GM19193 (cell line): ENCODE measurements around the gene ASXL1.

Experiments used
- POLR2A ChIP-seq: IDR thresholded peaks from 4 replicates; pipeline ENCODE4 v1.6.1; 2011; ENCODE audit not compliant: insufficient read depth, insufficient read length; ENCODE audit errors: extremely low read depth

The ASXL1 gene

DNA sequence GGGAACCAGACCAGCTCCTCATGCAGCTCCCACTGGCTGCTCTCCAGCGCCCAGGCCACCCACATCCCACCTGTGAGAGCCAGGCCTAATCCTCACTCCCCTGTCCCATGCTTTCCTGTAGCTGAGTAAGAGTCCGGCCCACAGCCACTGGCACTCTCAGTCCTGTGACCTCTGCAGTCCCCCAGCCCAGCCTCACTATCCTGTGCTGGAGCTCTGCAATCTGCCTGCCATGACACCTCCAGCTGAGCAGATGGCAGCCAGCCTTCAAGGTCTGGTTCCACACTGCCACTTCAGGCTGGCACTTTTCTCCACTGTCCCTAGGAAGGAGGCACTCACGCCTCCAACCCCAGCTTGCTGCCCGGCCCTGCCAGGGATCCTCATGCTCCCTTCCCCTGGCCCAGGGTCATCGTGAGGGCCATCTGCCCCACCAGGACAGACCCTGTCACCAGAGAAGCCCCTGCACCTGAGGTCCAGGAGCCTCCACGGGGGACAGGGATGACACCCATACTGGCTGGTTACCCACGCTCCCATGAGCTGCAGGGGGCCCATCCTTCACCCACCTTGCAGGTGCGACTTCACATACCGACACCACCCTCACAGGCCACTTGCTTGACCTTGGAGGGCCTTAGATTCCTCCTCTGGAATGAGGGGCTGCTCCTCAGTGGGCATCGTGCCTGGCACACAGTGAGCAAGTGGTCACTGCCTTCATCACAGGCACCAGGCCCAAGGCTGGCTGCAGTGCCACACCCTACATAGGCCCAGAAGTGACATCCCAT, 100.1 kb downstream of the ASXL1 start:
- no peak for TF ChIP-seq POLR2A

DNA sequence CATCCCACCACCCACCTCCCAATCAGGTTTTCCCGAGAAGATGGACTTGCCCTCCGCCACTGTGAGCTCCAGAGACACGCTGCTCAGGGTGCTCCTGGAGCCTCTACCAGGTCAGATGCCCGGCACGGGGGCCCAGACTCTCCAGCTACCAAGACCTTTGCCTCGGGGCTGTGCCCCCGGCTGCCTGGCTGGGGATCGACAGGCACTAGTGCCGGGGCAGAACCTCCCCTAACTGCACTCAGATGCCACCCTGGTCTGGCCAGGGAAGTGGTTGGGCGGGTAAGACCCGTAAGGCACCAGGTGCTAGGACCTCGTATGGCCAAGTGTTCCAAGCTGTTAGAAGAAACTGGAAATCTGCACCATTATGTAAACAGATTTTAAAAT, 100.7 kb downstream of the ASXL1 start:
- TF ChIP-seq POLR2A, result no peak

DNA sequence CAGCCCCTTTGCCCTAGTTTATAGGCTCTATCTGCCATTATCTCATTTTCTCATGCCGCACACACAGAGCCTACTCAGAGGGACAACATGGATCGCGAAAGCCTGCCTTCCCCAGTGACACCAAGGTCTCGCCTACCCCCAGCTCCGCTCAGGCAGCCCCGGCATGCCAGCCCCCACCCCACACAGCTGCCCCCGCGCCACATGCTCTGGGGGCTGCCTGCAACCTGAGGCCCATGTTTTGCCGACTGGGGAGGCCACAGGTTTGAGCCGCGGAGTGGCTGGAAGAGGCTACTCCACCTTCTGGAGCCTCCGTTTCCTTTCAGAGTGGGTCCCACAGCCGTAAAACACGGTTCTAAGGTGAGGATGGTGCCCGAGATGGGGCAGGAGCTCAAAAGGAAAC, 102.1 kb downstream of the ASXL1 start:
- no peak for TF ChIP-seq POLR2A

DNA sequence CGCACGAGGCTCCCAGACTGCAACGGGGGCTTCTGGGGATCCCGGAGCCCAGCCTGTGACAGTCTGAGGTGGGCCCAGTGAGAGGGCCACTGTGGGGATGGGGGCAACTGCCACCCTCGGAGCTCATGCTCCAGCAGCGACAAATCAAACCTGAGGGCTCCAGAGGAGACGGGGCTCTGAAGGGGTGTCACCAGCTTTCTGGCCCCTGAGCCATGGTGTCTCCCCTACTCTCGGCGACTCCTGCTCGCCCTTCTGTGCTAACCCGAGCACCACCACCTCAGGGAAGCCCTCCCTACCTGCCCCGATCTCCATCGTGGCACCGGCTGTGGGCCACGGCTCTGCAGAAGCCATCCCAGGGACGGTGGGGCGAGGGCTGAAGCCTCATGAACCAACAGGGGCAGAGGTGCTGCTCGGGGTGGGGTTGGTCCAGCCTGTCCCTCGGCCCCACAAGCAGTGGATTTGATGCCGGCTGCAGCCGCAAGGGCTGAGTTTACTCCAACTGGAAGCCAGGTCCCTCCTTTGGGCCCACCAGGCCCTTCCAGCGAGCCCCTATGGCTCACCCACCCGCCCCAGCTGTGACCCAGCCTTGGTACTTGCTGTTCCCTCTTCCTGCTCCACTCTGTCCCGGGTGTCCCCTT, 102.7 kb downstream of the ASXL1 start:
- no peak for TF ChIP-seq POLR2A

DNA sequence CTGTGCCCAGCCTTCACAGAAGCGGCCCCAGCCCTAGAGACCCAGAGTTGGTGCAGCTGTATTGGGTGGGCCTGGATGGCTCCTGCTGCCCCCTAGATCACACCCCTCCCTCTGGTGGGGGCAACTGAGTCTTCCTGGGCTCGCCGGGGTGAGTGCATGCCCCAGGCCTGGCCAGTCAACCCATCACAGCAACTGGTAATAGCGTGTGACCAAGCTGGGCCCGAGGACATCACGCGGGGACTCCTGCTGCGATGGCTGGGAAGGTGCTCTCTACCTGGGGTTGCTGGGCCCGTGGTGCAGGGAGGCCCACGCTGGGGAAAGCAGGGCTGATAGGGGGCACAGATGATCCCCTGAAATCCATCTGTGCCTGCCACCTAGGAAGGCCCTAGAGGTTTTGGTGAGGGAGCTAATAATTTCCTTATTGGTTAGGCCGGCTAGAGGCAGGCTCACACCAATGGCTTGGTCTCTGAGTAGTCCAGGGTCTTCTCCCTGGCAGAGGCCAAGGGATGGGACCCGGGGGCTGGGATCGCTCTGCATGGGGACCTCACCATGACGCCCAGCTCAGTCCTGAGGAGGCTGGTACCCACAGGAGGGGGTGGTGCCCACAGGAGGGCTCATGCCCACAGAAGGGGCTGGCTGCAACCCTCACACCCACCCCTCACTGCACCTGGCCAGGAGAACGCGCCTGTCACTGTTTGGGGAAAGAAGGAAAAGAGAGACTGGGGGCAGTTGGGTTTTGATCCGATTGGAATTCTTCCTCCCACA, 103.9 kb downstream of the ASXL1 start:
- TF ChIP-seq POLR2A, result no peak

DNA sequence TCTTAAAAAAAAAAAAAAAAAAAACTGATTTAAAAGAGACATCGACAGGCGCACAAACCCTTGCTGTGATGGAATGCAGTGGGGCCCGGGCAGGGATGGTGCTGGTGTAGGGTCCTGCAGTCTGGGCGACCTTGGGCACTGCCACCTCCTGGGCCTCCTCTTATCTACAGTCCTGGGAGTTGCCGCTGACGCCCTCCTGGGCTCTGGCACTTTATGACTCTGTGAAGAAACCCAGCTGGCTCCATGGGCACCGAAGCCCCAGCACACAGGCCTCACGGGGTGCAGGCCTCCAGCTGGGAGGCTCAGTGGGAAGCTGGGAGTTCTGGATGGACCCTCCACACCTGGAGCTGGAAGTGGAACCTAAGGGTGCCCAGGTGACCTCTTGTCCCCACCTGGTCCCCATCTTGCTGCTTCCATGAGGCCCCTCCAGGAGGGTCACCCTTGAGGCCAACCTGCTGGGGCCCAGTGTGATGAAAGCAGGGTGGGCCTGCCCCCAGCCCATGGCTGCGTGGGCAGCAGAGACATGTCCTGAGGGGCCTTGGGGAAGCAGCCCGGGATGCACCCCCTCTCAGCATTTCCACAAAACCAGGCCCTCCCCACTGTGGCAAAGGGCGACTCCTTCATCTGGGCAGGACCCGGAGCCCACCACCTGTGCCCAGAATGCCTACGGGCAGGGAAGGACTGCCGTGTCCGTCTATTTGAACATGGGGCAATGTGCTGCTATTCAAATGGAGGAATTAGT, 104.9 kb downstream of the ASXL1 start:
- no peak for TF ChIP-seq POLR2A

DNA sequence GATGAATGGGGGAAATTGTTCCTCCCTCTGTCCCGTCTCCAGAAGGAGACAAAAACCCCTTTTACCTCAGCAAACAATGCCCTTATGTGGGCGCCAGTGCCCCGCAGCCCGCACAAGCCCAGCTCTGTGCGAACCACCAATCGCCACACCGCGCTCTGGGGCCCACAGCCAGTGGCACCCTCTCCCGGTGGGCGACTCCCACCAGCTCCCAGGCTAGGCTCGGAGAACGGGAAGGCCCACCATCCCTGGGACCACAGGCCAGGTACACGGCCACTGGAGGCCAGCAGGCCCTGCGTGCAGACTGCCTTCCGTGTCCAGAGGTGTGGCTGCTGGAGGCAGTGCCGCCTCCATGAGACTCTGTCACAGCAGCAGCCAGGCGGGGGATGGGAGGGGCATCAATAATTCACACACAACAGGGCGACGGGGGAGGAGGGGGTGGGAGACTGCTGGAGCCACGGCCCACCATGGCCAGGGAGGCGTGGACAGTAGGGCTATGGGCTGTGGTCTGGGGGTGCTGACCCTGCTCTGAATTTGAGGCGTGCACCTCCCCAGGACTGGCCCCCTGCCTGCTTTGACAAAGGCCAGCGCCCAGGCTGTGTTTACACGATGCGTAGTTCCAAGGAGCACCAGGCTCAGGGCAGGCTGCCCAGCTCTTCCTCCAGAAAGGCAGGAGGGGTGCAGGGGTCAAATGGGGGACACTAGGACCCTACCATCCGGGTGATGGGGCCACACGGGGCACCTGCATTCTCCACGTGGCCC, 105.7 kb downstream of the ASXL1 start:
- TF ChIP-seq POLR2A, result no peak

DNA sequence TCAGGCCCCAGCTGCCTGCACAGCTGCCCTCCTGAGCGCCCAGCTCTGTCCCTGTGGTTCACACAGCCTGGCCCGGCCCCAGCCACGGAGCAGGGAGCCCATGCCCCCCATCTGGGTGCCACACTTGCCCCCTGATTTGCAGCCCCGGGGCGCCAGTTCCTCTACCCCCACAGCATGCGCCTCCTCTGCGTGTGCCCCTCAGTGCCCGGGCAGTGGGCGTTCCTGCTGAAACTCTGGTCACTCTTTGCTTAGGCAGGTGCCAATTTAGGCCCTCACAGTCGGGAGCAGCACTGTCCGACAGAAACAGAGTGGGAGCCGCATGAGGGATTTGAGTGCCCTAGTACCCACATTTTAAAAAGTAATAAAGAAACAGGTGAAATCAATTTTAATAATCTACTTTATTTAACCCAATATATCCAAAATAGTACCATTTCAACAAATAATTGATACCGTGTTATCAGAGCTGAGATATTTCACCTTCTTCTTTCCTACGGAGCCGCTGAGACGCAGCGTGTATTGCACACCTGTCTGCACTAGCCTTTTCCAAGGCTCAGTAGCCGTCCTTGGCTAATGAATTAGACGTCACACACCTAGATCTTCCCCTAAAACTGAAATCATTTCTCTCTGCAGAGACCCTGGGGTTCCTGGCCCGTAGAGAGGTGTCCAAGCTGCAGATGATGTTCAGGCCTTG, 106.4 kb downstream of the ASXL1 start:
- no peak for TF ChIP-seq POLR2A

DNA sequence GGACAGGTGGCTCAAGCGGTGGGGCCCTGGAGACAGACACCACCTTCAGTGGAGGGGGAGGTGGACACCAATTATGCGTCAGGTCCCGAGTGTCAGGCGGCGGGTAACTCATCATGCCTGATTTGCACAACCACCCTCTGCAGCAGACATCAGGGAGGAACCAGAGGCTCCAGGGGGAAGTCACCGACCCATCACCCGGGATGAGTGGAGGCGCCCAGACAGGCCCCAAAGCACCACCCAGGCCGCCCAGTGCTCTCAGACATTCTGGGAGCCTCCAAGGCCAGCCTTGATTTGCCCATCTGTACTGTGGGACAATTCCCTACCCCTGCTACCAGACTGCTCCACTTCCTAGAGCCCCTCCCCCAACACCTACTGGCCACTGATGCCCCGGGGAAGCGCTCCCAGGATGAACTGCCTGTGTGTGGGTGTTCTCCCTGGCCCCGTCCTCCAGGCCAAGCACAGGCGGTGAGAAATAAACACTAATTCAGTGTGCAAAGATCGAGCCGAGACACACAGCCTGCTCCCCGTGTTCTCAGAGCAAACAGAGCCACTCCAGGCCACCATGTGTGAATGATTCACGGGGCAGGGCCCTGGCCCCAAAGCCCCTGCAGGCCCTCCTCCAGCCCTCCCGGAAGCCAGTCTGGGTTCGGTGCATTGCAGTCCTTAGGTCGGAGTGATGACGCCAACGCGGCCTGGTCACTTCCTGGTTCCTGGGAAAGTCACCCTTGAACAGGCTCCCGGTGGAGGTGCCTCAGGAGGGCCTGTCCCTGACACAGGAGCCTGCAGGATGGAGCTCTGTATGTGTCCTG, 107.2 kb downstream of the ASXL1 start:
- no peak for TF ChIP-seq POLR2A

DNA sequence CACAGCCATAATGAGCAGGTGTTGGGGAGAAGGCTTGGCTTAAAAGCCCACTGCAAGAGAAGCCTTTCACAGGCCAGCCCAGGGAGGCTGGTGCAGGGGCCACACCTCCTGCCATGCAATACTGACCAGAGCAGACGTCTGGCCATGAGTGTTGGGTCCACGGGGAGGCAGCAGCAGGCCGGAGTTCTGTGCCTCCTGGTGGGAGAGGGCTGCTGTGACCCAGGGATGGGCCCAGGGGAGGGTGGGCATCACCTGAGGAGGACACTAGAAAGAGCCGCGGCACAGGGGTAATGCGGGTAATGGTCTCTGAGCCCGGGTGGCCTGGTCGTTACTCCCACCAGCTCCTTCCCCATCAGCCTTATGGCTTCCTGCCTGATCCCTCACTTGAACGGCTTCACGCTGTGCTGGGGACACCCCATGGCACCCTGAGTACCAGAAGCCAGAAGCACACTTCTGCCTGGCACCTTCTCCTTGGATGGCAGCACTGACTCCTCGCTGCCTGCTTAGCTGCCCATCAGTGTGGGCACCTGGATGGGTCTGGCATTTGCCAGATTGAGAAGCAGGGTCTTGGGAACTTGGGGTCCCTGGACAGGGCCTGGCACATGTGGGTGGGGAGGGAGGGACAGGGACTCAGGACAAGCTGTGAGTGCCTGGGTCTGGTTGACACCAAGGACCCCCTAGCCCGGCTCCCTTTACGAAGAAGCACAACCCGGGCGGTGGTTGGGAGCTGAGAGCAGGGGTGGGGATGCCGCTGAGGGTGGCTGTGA, 108.8 kb downstream of the ASXL1 start:
- TF ChIP-seq POLR2A, result no peak

DNA sequence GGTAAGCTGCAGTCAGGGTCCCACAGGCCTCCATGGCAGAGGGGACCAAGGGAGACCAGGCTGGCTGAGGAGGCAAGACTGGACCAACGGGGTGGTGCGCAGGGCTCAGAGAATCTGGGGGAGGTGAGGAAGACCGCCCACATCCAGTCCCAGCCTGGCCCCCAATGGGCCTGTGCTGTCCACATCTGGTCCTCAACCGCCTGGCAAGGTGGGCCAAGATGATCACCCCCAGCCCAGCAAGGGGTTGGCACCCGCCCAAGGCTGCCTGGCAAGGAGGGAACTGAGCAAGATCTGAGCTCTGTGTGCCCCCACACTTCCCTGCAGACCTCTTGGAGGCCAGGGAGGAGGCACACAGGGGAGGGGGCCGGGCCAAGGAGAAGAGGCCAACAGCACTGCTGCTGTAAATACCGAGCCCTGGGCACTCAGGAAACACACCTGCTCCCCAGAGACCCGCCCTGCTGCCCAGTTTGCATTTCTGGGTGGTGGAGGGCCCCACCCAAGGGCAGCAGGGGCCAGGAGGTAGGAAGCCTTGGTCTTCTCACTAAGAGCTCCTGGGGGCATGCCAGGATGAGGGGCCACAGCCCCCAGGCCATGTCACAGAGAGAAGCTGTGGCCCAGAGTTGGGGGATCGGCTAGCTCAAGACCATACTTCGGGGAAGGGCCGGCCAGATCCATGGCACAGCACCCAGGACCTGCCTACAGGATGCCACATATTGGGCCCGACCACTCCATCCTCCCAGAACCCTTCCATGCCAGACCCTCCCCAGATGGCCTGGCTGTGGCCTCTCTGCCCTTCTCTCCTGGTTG, 109.6 kb downstream of the ASXL1 start:
- no peak for TF ChIP-seq POLR2A

DNA sequence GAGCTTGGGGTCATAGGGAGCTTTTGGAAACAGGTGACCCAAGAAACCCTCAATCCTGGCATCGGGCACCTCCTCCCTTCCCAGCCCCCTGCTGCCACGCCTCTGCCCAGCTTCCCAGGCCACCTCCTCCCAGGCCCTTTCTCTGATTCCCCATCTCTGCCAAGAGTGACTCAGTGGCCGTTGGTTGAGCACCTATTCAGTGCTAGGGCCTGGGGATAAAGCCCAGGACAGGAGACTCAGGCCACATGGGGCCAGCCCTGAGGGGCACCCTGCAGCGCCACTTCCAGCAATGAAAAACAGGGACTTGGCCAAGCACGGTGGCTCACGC, 110.1 kb downstream of the ASXL1 start:
- no peak for TF ChIP-seq POLR2A
